Colon (tissue), 2 donors: ENCODE results near the gene PLAGL1.
"Not testable (repeated sequence)": the region's sequence is repeated elsewhere in the genome, so short reads cannot be mapped to it uniquely, and the experiment has no call there.

Experiments
- FAIRE-seq: peaks from 2 replicates; lab custom pipeline; 2012; peaks lifted over from hg19 to GRCh38; lab: Jason Lieb, UNC
- donor health status: control.
- donor health status: control.

PLAGL1 gene, protein sequence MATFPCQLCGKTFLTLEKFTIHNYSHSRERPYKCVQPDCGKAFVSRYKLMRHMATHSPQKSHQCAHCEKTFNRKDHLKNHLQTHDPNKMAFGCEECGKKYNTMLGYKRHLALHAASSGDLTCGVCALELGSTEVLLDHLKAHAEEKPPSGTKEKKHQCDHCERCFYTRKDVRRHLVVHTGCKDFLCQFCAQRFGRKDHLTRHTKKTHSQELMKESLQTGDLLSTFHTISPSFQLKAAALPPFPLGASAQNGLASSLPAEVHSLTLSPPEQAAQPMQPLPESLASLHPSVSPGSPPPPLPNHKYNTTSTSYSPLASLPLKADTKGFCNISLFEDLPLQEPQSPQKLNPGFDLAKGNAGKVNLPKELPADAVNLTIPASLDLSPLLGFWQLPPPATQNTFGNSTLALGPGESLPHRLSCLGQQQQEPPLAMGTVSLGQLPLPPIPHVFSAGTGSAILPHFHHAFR

DNA sequence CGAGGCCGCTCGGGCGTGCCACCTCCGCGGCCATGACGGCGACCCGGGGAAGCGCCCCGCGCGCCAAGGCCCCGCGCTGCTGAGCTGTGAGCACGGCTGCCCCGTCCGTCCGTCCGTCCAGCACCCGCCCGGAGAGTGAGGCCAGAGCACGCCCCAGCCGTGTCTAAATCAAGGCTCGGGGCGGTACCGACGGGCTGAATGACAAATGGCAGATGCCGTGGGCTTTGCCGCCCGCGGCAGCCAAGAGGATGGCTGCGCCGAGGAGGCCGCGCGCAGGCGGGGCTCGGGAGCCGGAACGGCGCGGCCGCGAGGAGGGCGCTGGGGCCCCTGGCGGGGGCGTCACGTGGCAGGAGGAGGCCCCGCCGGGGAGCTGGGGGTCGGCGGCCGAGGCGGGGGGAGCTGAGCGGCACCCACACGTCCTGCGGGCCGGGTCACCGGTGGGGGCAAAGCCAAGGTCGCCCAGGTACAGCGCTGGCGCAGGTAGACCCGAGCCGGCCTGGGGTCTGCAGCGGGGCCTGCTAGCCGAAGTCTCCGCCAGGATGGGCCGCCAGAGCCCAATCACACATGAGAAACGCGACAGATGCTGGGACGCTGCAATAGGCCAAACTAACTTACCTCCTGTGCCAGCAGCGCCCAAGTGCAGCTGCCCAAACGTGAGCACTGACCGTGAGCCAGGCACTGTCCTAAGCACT, at the start of gene PLAGL1:
TSS of gene PLAGL1 (minus strand) at position 140 of the 692 bp plus-strand sequence. CDS start 60,123 bp downstream, outside the sequence.
- no peak for FAIRE-seq

DNA sequence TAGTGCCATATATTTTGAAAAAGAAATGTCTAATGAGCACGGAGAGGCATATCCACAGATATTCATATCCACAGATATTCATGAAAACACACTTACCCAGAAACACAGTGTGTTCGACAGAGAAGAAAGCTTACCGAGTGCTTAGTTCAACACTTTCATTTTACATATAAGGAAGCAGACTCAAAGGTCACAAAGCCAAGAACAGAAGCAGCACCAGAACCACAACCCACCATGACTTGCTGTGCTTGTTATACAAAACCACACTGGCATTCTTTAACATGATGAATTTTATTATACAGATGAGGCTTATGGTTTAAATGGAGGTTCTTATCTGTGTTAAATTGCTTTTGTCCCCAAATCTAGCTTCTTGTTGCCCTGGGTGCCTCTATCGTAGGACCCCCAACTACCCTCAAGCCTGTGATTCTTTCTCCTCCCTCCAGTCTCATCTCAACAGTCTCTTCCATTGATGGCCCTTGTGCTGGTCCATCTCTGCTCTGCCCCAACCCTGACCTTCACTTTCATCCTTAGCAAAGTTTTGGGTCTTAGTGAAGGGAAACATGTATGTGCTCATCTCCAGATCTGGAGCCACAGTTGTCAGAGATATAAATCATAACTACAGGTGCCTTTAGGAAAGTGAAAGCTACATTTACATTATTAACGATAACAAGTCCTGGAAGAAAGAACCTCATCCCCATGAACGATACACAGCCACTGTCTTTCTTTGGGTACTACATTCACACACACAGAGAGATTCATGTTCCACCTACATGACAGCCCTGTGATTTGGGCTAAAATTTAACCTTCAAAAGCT, 47.3 kb upstream of the PLAGL1 start:
- FAIRE-seq = peak; percentile 47

DNA sequence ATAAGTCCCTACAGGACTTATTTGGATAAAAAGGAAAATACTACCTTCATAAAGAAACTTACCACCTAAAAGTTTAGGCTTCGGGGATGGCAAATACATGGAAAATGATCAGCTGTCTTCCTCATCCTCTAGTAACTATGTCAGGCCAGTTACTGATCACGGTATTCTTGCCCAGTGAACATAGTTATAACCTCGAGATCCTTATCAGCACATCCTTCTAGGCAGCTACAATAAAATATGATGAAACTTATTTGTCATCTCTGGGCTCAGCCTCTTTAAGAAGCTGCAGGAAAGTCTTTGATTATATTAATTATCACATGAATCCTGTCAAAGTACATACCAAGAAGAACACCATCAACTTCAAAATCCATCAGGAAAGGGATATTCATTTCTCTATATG, 45.5 kb upstream of the PLAGL1 start:
- FAIRE-seq = no peak

DNA sequence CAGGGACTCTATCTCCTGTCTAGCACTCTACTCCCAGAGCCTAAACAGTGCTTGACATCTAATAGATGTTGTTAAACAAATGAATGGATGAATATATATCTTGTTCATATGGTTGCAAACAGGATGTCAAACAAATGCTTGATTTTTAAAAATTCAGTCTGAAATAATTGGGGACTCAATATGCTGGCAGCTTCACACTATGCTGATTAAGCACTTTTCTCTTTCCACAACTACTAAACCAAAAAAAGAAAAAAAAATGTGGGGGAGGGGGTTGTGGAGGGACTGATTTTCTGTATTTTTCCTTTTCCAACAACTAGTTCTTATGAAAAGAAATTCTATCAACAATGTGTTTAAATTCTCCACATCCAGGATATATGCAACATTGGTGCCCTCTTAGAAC, 44.4 kb upstream of the PLAGL1 start:
- FAIRE-seq = no peak

DNA sequence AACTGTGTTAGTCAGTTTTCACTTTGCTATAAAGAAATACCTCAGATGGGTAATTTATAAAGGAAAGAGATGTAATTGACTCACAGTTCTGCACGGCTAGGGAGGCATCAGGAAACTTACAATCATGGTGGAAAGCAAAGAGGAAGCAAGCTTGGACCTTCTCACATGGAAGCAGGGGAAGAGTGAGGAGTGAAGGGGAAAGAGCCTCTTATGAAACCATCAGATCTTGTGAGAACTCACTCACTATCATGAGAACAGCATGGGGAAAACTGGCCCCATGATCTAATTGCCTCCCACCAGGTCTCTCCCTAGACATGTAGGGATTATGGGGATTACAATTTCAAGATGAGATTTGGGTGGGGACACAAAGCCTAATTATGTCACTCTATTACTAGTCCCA, 41.3 kb upstream of the PLAGL1 start:
- FAIRE-seq = no peak

DNA sequence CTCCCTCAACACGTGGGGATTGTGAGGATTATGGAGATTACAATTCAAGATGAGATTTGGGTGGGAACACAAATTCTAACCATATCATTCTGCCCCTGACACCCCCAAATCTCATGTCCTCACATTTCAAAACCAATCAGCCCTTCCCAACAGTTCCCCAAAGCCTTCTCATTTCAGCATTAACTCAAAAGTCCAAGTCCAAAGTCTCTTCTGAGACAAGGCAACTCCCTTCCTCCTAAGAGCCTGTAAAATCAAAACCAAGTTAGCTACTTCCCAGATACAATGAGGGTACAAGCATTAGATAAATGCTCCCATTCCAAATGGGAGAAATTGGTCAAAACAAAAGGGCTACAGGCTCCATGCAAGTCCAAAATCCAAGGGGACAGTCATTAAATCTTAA, 39.6 kb upstream of the PLAGL1 start:
- no peak for FAIRE-seq

DNA sequence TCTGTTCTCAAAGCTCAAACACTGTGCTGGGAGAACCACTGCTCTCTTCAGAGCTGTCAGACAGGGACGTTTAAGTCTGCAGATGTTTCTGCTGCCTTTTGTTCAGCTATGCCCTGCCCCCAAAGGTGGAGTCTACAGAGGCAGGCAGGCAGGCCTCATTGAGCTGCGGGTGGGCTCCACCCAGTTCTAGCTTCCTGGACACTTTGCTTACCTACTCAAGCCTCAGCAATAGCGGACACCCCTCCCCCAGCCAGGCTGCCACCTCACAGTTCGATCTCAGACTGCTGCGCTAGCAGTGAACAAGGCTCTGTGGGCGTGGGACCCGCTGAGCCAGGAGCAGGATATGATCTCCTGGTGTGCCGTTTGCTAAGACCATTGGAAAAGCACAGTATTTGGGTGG, 38.6 kb upstream of the PLAGL1 start:
- not testable (repeated sequence) for FAIRE-seq

DNA sequence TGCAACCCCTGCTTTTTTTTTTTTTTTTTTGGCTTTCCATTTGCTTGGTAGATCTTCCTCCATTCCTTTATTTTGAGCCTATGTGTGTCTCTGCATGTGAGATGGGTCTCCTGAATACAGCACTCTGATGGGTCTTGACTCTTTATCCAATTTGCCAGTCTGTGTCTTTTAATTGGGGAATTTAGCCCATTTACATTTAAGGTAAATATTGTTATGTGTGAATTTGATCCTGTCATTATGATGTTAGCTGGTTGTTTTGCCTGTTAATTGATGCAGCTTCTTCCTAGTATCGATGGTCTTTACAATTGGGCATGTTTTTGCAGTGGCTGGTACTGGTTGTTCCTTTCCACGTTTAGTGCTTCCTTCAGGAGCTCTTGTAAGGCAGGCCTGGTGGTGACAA, 36.9 kb upstream of the PLAGL1 start:
- FAIRE-seq = not testable (repeated sequence)

DNA sequence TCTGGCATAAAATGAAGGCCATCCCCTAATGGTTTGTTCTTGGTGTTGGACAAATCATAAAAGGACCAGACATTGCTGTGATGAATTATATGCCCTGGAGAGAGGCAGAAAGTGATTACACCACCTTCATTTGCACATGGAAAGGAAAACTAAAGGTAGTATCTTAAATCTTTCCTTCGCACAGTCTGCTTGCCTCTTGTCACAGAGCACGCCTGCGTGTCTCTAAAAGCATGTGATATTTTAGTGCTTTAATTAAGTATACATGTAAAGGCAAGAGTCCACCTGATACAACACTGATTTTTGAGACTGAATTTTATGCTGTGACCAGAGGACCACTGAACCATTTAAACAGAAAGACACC, 28.8 kb upstream of the PLAGL1 start:
- no peak for FAIRE-seq

DNA sequence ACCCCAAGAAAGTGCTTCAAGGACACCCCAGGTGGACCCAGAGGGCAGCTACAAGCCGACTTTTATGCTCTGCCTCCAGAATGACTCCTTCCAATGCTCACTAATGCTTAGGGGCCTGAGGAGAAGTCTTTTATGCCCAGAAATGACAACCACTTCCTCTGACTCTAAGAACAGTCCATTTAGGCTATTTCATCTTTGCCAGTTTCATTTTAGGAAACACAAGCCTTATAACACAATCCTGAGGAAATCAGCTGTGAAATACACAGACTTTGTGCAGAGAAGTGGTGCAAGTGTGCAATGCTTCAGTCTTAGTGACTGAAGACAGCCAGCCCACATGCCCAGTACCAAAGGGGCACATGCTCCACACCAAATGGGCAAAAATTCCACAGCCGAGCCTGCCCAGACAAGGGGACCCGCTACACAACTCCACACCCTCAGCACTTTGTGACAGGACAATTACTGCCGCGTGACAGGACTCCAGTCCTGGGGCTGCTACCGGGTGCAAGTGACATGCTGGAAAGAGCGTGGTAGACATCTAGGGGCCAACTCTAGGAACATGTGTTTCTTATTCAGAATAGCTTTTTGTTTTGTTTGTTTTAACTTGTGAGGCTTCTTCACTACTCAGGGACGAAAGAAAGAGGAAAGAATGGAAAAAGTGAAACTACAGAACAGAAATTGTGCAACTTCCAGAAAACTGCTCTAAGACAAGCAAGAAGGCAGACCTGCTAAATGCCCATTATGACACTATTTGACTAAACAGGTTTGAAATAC, 28.2 kb upstream of the PLAGL1 start:
- FAIRE-seq = no peak

DNA sequence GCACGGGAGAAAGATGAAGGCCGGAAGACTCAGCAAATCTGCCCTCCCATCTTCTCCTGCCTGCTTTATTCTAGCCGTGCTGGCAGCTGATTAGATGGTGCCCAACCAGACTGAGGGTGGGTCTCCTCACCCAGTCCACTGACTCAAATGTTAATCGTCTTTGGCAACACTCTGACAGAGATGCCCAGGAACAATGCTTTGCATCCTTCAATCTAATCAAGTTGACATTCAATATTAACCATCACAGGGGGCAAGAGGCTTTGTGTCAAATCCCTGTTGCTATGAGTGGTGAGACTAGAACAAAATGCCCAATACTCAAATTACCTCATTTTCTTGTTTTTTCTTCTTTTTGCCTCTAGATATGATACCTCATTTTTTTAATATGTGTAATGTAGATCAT, 27.4 kb upstream of the PLAGL1 start:
- FAIRE-seq = no peak

DNA sequence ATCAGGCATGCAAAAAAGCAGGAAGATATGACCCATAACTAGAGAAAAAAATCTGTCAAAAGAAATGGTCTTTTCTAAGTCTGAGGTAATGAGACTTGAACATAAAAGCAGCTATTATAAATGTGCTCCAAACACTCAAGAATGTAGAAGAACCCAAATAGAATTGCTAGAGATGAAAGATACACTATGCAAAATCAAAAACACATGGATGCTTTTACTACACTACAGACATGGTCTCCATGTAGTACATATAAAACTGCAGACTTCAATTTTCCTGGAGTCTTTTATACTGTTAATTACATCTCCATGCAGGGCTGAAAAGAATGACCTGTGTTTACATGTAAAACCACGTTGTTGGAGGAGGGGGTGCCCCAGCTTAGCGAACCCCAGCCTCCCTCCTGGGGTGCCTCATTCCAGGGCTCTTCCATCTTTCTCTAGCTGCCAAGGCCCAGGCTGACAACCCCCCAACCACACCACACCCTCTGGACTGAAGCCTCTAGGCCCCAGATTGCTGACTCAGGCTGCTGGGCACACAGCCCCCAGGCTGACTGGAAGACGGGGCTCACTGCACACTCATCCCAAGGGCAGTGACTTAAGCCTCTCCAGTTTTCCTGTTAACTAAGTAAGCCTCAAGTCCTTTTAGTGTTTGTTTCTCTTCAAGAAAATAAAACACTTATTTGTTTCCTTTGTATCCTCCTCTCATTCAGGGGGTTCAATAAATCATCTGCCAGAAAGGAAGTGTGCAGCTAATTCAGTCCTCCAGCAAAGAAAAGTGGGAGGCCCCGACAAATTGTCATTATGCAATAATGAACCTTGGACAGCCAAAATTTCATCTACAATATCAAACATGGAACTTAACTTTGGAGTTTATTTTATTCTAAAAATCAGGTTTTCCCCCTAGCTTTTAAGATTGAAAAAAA, 26.0 kb upstream of the PLAGL1 start:
- no peak for FAIRE-seq

DNA sequence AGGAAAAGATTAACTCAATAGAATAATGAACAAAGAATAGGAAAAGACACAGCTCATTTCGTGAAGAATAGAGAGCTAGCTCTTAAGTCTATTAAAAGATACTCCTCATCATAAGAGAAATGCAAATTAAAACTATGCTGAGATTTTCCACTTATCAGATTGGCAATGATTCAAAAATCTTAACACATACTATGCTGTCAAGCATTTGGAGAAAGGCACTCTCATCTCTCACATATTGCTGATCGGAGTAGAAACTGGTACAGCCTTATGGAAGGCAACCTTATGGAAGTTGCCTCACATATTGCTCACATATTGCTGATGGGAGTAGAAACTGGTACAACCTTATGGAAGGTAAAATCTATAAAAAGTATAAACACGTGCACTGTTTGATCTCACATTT, 21.4 kb upstream of the PLAGL1 start:
- FAIRE-seq = no peak

DNA sequence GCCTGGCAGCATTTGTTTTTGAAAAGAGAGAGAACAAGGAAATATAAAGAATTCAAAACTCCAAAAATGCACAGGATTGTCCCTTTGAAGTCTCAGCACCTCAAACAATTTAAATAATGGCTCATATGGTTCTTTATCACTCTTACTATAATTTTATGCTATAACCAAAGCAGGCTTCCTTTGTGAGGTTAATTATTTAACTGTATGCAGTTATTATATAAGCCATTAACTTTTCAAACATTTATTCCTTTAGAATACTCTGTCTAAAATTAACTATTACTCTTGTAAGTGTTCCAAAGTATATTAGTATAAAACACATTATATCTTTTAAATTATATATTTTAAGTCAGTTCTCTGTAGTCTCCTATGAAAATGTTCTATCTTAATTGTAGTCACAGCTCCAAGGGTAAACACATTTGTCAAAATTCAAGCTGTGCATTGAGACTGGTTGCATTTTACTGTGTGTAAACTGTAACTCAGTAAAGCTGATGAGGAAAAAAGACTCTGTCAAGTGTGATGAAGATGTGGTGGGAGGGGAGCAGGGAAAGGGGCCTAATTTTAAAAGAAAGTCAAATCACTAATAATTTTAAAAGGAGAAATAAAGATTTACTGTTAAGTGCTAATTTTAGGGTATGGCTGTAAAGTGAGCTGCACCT, 20.0 kb upstream of the PLAGL1 start:
- peak; percentile 64 for FAIRE-seq

DNA sequence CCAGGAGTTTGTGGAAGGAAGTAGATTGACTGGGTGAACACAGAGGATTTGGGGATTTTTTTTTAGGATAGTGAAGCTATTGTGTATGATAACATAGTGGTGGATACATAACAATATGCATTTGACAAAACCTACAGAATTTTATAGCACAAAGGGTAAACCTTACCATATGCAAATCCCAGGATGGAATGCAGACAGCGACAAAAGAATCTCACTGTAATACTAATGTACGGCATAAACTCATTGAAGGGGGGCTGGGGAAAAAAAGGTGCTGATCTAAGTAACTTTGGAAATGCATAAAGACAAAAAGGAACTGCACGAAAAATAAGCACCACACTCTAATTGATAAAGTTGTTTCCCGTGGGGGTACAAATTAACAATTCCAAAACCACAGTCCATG, 15.2 kb upstream of the PLAGL1 start:
- FAIRE-seq = no peak

DNA sequence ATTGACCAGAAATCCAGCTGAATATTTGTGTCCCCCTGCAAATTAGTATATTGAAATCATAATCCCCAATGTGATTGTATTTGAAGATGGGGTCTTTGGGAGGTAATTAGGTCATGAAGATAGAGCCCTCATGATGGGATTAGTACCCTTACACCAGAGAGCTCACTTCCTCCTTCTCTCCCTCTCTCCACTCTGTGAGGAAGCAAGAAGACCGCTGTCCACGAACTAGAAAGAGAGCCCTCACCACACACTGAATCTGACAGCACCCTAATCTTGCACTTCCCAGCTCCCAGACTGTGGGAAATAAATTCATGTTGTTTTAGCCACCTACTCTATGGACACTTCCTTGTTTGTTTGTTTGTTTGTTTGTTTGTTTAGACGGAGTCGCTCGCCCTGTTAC, 11.9 kb upstream of the PLAGL1 start:
- FAIRE-seq = no peak

DNA sequence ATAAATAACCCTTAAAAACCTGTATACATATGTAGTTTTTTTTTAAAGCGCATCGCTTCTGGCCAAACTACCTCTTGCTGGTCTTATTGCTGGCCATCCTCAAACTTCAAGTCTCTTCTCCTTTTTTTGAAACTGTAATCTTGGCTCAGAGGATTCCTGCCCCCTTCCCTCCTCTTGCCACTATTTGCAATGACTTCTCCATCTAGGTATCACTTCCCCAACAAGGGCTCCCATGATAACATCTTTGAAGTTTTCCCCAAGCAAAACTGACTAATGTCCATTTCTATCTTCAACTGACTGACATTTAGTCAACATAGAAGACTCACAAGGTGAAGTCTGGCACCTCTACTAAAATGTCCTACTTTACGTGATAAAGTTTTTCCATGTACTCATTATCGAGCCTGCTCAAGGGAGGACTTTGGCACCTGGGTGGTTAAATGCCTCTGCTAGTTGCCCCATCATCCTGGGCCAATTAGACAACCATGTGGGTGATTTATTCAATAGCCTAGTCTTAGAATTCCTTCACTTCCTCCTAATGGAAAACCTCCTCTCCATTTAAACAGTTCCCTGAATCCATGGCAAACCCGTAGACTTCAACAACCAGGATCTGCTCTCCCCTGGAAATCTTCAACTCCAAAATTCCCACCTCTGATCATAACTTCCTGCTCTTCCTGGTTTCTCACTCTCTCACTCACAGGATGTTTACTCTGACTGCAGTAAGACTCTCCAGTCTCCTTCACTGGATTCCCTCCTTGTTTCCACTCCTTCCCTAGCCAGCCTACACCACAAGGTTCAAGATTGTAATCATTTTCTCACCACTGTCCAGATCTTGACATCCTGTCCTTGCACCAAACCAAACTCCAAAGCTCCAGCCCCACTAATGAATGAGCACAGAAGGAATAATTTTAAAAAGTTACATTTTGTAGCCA, 9.4 kb upstream of the PLAGL1 start:
- FAIRE-seq = no peak

DNA sequence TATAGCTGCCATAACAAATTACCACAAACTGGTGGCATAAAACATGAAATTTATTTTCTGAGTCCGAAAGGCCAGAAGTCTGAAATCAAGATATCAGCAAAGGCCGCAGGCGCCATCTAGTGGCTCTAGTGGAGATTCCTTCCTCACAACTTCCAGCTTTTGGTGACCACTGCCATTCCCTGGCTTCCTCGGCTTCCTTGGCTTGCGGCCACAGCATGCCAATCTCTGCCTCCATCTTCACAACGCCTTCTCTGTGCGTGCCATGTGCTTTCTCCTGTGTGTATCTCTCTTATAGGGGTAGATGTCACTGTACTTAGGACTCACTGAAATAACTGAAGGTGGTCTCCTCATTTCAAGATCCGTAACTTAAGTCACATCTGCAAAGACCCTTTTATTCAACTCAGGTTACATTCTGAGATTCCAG, 5.4 kb upstream of the PLAGL1 start:
- FAIRE-seq = no peak

DNA sequence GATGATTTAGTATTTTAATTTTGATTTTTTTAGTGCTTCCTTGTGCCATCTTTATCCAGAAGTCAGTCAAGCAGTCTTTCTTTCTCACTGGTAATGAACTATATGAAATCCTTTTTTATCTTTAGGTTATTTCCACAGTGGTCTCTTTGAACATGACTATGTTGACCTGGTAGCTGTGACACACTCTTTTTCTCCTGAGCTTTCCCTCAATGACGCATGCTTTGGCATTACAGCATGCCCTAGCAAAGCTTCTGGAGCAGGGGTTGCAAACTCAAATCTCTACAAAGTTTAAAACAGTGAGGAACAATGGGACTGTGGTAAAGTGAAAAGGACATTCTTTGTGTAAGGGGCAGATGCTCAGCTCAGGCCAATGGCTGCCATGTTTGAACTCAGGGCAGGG, 4.5 kb upstream of the PLAGL1 start:
- FAIRE-seq = no peak
